ENCODE data around the gene AZU1.
"Not testable (repeated sequence)": the region's sequence is repeated elsewhere in the genome, so short reads cannot be mapped to it uniquely, and the experiment has no call there.

AZU1 gene

GRCh38 chr19:873561-874041 lies 46.0 kb downstream of the AZU1 start:
- no peak for DNase-seq

- no peak for DNase-seq
Observed at GRCh38 chr19:875265-875879, 47.7 kb downstream of the AZU1 start.

DNA sequence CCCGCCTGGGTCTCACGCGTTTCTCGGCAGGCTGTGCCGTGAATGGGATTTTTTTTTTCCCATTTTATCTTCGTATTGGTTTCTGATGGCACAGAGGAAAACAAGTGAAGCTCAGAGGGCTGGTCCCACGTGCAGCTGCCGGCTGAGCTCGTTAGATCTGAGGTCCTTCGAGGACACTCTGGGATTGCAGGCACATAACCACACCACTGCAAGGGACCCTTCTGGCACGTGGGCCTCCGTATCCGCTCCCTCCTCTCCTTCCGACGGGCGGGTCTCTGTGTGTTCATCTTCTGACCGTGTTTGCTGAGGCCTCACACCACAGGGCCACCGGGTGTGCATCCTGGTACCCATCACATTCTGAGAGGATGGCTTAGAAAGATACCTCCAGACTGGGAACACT lies 48.5 kb downstream of the AZU1 start:
- no peak for DNase-seq

DNA sequence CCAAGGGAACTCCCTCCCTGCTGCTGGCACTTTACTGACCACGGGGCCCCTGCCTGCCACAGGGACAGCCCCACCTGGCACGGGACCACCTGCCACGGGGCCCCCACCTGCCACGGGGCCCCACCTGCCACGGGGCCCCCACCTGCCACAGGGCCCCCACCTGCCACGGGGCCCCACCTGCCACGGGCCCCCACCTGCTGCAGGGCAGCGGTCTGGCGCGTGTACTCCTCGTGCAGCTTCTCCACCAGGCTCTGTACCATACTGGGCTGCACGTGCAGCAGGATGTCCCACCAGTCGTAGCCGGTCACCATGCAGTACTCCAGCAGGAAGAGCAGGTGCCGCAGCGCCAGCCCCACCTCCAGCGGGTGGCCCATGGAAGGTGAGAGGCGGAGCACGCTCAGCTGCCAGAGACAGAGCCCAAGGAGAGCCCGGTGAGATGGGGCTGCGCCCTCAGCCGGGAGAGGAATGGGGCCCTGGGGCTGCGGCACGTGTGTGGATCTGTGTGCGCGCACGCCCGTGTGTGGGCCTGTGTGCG lies 49.2 kb downstream of the AZU1 start:
- DNase-seq: no peak

DNA sequence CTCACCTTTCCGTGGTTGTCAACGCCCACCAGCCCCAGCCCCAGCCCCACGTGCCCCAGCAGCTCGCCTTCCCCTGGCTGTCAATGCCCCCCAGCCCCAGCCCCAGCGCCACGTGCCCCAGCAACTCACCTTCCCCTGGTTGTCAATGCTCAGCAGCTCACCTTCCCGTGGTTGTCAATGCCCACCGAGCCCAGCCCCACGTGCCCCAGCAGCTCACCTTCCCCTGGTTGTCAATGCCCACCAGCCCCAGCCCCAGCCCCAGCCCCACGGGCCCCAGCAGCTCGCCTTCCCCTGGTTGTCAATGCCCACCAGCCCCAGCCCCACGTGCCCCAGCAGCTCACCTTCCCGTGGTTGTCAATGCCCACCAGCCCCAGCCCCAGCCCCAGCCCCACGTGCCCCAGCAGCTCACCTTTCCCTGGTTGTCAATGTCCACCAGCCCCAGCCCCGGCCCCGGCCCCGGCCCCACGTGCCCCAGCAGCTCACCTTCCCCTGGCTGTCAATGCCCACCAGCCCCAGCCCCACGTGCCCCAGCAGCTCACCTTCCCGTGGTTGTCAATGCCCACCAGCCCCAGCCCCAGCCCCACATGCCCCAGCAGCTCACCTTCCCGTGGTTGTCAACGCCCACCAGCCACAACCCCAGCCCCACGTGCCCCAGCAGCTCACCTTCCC lies 50.5 kb downstream of the AZU1 start:
- not testable (repeated sequence) for DNase-seq

- DNase-seq: not testable (repeated sequence)
Observed at GRCh38 chr19:878751-879561, 51.3 kb downstream of the AZU1 start.

DNA sequence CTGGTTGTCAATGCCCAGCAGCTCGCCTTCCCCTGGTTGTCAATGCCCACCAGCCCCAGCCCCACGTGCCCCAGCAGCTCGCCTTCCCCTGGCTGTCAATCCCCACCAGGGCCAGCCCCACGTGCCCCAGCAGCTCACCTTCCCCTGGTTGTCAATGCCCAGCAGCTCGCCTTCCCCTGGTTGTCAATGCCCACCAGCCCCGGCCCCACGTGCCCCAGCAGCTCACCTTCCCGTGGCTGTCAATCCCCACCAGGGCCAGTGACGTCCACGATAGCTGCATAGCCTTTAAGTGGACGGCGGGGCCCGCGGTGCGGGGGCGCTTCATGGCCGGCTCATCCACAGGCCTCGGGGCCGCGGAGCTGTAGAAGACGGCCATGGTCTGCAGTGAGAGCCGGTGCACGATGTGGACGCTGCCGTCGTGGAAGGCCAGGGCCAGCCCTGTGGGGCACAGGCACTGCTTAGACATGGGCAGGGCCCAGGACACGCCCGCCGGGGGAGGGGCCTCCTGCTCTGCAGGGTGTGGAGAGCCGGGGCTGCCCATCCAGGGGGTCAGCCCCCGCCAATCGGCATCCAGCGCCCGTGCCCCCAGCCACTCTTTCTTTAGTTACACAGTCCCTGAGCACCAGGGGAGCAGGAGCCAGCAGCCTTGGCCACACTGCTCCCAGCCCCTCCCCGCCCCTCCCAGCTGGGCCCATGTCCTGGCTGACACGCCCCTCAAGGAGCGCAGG lies 52.2 kb downstream of the AZU1 start:
- DNase-seq: no peak
